K562 (cell line): ENCODE measurements around the gene ORAI1. TPM values are rescaled to one million over a fixed set of nuclear protein-coding genes. Genes with fewer than 3 reads are reported as not detected.
A peak's percentile ranks its signal among the peaks of the same experiment; 100 is the strongest.

Experiments used
- AFF4 ChIP-seq: sonication (generic); formaldehyde crosslinking; IDR thresholded peaks from 2 replicates; pipeline ENCODE4 v1.8.0; 2023; ENCODE audit warnings: mild to moderate bottlenecking, missing genetic modification reagents
- ARID1B ChIP-seq: fragments of 450-650 bp; IDR thresholded peaks from 2 replicates; pipeline ENCODE4 v1.6.1; 2016; ENCODE audit warnings: antibody characterized with exemption, mild to moderate bottlenecking, inconsistent platforms
- CAMTA2 ChIP-seq: fragments of 250-450 bp; sonication (Bioruptor Pico); conservative IDR thresholded peaks from 2 replicates; pipeline ENCODE4 v1.5.1; 2022
- CBX5 ChIP-seq: IDR thresholded peaks from 2 replicates; pipeline ENCODE4 v1.6.1; 2014; ENCODE audit warnings: low read depth, borderline replicate concordance
- DIDO1 ChIP-seq: fragments of 450-650 bp; IDR thresholded peaks from 2 replicates; pipeline ENCODE4 v1.6.1; 2016; ENCODE audit warnings: low read depth, missing biosample characterization, missing genetic modification characterization
- ELF1 ChIP-seq: fragments of 200-800 bp; sonication (Bioruptor generic); IDR thresholded peaks from 2 replicates; pipeline ENCODE4 v1.6.1; 2016; ENCODE audit warnings: missing genetic modification characterization, missing compliant biosample characterization
- GABPB1 ChIP-seq: sonication (generic); formaldehyde crosslinking; IDR thresholded peaks from 2 replicates; pipeline ENCODE4 v1.8.0; 2022; ENCODE audit warnings: mild to moderate bottlenecking, missing genetic modification reagents
- HCFC1 ChIP-seq: IDR thresholded peaks from 2 replicates; pipeline ENCODE4 v1.6.1; 2012; ENCODE audit warnings: low read depth, low read length, improper control_type of control experiment
- HNRNPLL ChIP-seq: fragments of 200-400 bp; formaldehyde crosslinking; IDR thresholded peaks from 2 replicates; pipeline ENCODE4 v1.6.1; 2017; ENCODE audit warnings: low read length, low read depth, mild to moderate bottlenecking; ENCODE audit not compliant: poor library complexity, severe bottlenecking
- HOXB6 ChIP-seq: fragments of 250-450 bp; sonication (Bioruptor Pico); IDR thresholded peaks from 2 replicates; pipeline ENCODE4 v1.5.1; 2022; ENCODE audit warnings: mild to moderate bottlenecking, borderline replicate concordance
- MTA1 ChIP-seq: fragments of 450-650 bp; IDR thresholded peaks from 2 replicates; pipeline ENCODE4 v1.6.1; 2017; ENCODE audit warnings: borderline replicate concordance
- NR1H2 ChIP-seq: sonication (generic); formaldehyde crosslinking; IDR thresholded peaks from 2 replicates; pipeline ENCODE4 v1.4.0; 2020; ENCODE audit warnings: mild to moderate bottlenecking, missing genetic modification reagents
- PKNOX1 ChIP-seq: fragments of 450-650 bp; IDR thresholded peaks from 2 replicates; pipeline ENCODE4 v1.6.1; 2016
- POLR2A ChIP-seq: fragments of 450-650 bp; conservative IDR thresholded peaks from 2 replicates; pipeline ENCODE4 v1.6.1; 2016
- RB1 ChIP-seq: fragments of 450-650 bp; IDR thresholded peaks from 2 replicates; pipeline ENCODE4 v1.6.1; 2017; ENCODE audit warnings: low read depth, mild to moderate bottlenecking
- SFPQ ChIP-seq: fragments of 200-400 bp; formaldehyde crosslinking; IDR thresholded peaks from 2 replicates; pipeline ENCODE4 v1.6.1; 2017; ENCODE audit warnings: mild to moderate bottlenecking, low read depth, low read length, moderate library complexity
- ZBTB2 ChIP-seq: fragments of 450-650 bp; IDR thresholded peaks from 2 replicates; pipeline ENCODE4 v1.6.1; 2016; ENCODE audit warnings: antibody characterized with exemption
- ZKSCAN3 ChIP-seq: fragments of 250-450 bp; sonication (Bioruptor Pico); IDR thresholded peaks from 2 replicates; pipeline ENCODE4 v1.4.0; 2020
- ZNF24 ChIP-seq: fragments of 450-650 bp; IDR thresholded peaks from 2 replicates; pipeline ENCODE4 v1.6.1; 2016
- polyA plus RNA-seq, 8 experiments: library from polyadenylated mRNA; depleted of rRNA in 4 of 8; stranded (reverse) in 5 of 8; unstranded in 3 of 8; fragments of >200 nt; fragmentation: Nextera tagmentation in 2 of 8; fragmentation: Illumina TruSeq in 1 of 8; extraction: Ambion mirVana in 2 of 8; extraction: Trizol in 1 of 8; gene quantifications; 2 replicates each; pipeline versions ENCODE4 v1.2.1 to v1.2.3, GENCODE V29; 2011 to 2014; ENCODE audit warnings: inconsistent platforms in 1 of 8, missing spikeins in 1 of 8
- total RNA-seq, 7 experiments: library from RNA; depleted of rRNA in 6 of 7; stranded (reverse); fragments of >200 nt in 6 of 7; fragmentation: Illumina TruSeq in 2 of 7; extraction: Trizol in 2 of 7; gene quantifications; 2 replicates each; pipeline versions ENCODE4 v1.2.1 to v1.2.3, GENCODE V29; 2011 to 2021; ENCODE audit warnings: low replicate concordance in 1 of 7

ORAI1 gene
- total and polyA plus RNA-seq, 9 of the 15 experiments (the other 6 are each of a cell fraction or from before 2014, with no cell fraction given), result 2.6 to 23.8 (median 9.3) TPM

GRCh38 chr12:121580959-121581685 lies 45.2 kb upstream of the ORAI1 start, which contains the start of gene KDM2B (continued):
- TF ChIP-seq ZBTB2 (peak; percentile 13; the same call in 1 of the 2 replicates), ARID1B (peak; percentile 67), CAMTA2 (CRISPR knock-in tag) (no peak), CBX5 (no peak), GABPB1 (CRISPR knock-in tag) (peak; percentile 32; the same call in 1 of the 2 replicates), POLR2A (0 out of 2 replicates have a peak, but pooled peaks have one; percentile 27), NR1H2 (no peak), HCFC1 (no peak), PKNOX1 (0 out of 2 replicates have a peak, but pooled peaks have one; percentile 20), AFF4 (CRISPR knock-in tag) (peak; percentile 65; the same call in 1 of the 2 replicates), DIDO1 (tag) (0 out of 2 replicates have a peak, but pooled peaks have one; percentile 20), RB1 (0 out of 2 replicates have a peak, but pooled peaks have one; percentile 12), ZNF24 (peak; percentile 94), ZKSCAN3 (CRISPR knock-in tag) (no peak), HOXB6 (no peak), HNRNPLL (no peak), ELF1 (0 out of 2 replicates have a peak, but pooled peaks have one; percentile 39), MTA1 (no peak), SFPQ (no peak)
